ENCODE measurements around the gene GBA2. TPM values are rescaled to one million over a fixed set of nuclear protein-coding genes. Genes with fewer than 3 reads are reported as not detected.

The GBA2 gene
- 34.8 and 37.9 TPM in 2 replicates for total RNA-seq

- DNase-seq (ENCODE audit: low read depth) (peak; percentile 38), FAIRE-seq (no peak)
- Histone ChIP-seq H3K27me3 (ENCODE audit: control insufficient read depth, insufficient read depth, low read length) (no peaks in the 10 kb centered on the region), H3K36me3 (ENCODE audit: control insufficient read depth, insufficient read depth, low read length) (peaks cover 25% of the 10 kb centered on the region), H3K4me3 (ENCODE audit: low read depth, low read length) (peak within 1 kb of the TSS; percentile 73)
- no peak for TF ChIP-seq CTCF (IDR thresholded peaks at IDR 0.05; ENCODE audit: insufficient read depth, low read length, severe bottlenecking)
These were observed at the start of gene GBA2, which contains the start of gene RGP1 for GRCh38 chr9:35748858-35749514. Gene GBA2 (minus strand): TSS chr9:35749228. CDS start chr9:35748704, 524 bp downstream. Gene RGP1 (plus strand): TSS chr9:35749287. CDS start chr9:35749756, 469 bp downstream.

GRCh38 chr9:35797311-35798109 is 48.5 kb upstream of the GBA2 start:
- H3K27me3 ChIP-seq (ENCODE audit: control insufficient read depth, insufficient read depth, low read length) = no peaks in the 10 kb centered on the region
- H3K36me3 ChIP-seq (ENCODE audit: control insufficient read depth, insufficient read depth, low read length) = no peaks in the 10 kb centered on the region
- no peak for TF ChIP-seq CTCF (IDR thresholded peaks at IDR 0.05; ENCODE audit: insufficient read depth, low read length, severe bottlenecking)
- FAIRE-seq (no peak), DNase-seq (ENCODE audit: low read depth) (peak; percentile 24)
- H3K4me3 ChIP-seq (ENCODE audit: low read depth, low read length) = no peak overlapping the region

GRCh38 chr9:35795695-35796094 is 46.7 kb upstream of the GBA2 start:
- no peak for TF ChIP-seq CTCF (IDR thresholded peaks at IDR 0.05; ENCODE audit: insufficient read depth, low read length, severe bottlenecking)
- Histone ChIP-seq H3K36me3 (ENCODE audit: control insufficient read depth, insufficient read depth, low read length) (no peaks in the 10 kb centered on the region), H3K4me3 (ENCODE audit: low read depth, low read length) (no peak overlapping the region), H3K27me3 (ENCODE audit: control insufficient read depth, insufficient read depth, low read length) (no peaks in the 10 kb centered on the region)
- no peak for FAIRE-seq
- peak; percentile 74 for DNase-seq (ENCODE audit: low read depth)

GRCh38 chr9:35793461-35793860 is 44.4 kb upstream of the GBA2 start:
- Histone ChIP-seq H3K27me3 (ENCODE audit: control insufficient read depth, insufficient read depth, low read length) (no peaks in the 10 kb centered on the region), H3K36me3 (ENCODE audit: control insufficient read depth, insufficient read depth, low read length) (no peaks in the 10 kb centered on the region), H3K4me3 (ENCODE audit: low read depth, low read length) (no peak overlapping the region)
- no peak for TF ChIP-seq CTCF (IDR thresholded peaks at IDR 0.05; ENCODE audit: insufficient read depth, low read length, severe bottlenecking)
- FAIRE-seq (no peak), DNase-seq (ENCODE audit: low read depth) (no peak)

GRCh38 chr9:35792826-35793225 is 43.8 kb upstream of the GBA2 start:
- no peak for TF ChIP-seq CTCF (IDR thresholded peaks at IDR 0.05; ENCODE audit: insufficient read depth, low read length, severe bottlenecking)
- H3K27me3 ChIP-seq (ENCODE audit: control insufficient read depth, insufficient read depth, low read length) = no peaks in the 10 kb centered on the region
- DNase-seq (ENCODE audit: low read depth) (no peak), FAIRE-seq (no peak)
- H3K36me3 ChIP-seq (ENCODE audit: control insufficient read depth, insufficient read depth, low read length) = no peaks in the 10 kb centered on the region
- H3K4me3 ChIP-seq (ENCODE audit: low read depth, low read length) = no peak overlapping the region

All from bronchial epithelial cell (primary cell).